ENCODE results near the gene CTCF.

CTCF gene

GRCh38 chr16:67683767-67684166 lies 121.4 kb downstream of the CTCF start:
- no peak for DNase-seq (ENCODE audit: low read depth, low spot score)

- DNase-seq (ENCODE audit: low read depth, low spot score), result no peak
These were observed 123.2 kb downstream of the CTCF start for GRCh38 chr16:67685388-67686112.
